Embryonic facial prominence (tissue), 1 donor: ENCODE results near the gene TP53INP2.
"Not testable (repeated sequence)": the region's sequence is repeated elsewhere in the genome, so short reads cannot be mapped to it uniquely, and the experiment has no call there.

Experiments used
- DNase-seq: peaks from one replicate; pipeline ENCODE4 v3.0.0-alpha.2; 2016; ENCODE audit errors: extremely low spot score

Gene TP53INP2

GRCh38 chr20:34705397-34706301 lies 1.5 kb downstream of the TP53INP2 start:
- DNase-seq: no peak

DNA sequence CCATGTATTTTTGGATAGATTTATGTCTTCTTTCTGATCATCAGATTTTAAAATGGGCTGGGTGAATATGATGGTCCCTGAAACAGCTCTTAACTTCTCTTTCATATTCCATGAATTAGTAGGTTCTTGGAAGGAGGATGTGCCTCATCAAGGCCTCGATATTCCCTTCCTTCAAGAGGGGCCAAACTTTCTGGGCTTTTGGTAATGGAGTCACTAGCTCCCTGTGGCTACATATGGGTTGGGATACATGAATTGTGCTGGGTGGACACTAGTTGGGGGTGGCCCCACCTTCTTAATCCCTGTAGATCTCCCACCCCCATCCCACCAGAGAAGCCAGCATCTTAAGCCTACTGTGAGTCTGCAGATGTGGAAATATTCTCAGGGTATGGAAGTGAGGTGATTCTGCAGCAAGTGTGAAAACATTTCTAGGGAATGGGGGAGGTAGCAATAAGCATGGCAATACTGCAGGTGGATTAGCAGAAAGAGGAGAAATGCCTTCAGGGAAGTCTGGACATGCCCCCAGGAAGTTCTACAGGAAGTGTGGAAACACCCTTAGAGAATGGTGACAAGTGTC lies 2.2 kb downstream of the TP53INP2 start:
- no peak for DNase-seq

DNA sequence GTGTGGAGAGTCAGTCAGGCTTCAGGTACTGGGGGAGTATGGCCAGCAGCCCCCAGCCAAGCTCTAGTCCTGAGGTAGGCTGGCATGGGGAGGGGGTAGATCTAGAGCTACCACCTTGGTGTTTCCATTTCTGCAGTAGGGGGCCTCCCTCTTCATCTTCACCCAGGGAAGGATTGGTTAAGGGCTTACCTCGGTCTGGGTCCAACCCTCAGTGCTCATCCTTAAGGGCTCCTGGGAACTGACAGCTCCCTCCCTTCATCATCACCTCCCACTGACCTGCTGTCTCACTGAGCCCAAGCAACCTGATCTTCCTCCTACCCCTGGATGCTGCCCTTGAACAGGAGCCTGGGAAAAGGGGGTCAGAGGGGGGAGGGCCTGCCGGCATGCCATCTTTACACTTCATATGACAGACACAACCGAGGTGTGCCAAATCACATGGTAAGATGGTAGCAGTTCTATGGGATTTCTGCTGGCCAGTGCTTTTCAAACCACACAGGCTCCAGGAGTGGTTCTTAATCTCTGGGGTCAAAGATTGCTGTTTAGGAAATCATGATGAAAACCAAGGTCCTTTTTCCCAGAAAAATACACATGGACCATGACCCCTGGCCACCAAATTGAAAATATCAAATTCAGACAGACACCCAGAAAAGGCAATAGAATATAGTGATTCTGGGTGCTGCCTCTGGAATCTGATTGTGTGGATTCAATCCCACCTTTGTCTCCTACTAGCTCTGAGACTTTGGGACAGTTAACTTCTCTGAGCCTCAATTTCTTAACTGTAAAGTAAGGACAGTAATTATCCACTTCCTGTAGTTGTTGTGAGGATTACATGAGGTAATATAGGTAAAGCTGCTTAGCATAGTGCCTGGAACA lies 3.0 kb downstream of the TP53INP2 start:
- no peak for DNase-seq

- no peak for DNase-seq
Measured at GRCh38 chr20:34708621-34709043, 4.5 kb downstream of the TP53INP2 start.

GRCh38 chr20:34709044-34709830 lies 5.1 kb downstream of the TP53INP2 start:
- DNase-seq: peak; percentile 50

GRCh38 chr20:34709831-34710567 lies 5.9 kb downstream of the TP53INP2 start:
- no peak for DNase-seq

DNA sequence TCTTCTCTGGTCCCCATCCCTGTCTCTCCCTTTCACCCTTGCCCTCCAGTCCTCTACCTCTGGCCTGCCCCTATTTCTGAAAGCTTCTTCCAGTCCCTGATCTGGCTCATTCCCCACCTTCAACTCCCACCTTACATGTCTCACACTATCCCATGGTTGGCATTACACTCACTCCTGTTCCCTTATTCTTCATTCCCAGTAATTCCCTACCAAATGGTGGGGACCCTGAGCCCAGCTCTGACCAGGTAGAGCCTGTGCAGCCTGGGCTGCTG lies 6.4 kb downstream of the TP53INP2 start:
- no peak for DNase-seq

GRCh38 chr20:34710861-34711574 lies 6.9 kb downstream of the TP53INP2 start:
- DNase-seq: no peak

- no peak for DNase-seq
Measured at GRCh38 chr20:34711813-34712430, 7.8 kb downstream of the TP53INP2 start.

DNA sequence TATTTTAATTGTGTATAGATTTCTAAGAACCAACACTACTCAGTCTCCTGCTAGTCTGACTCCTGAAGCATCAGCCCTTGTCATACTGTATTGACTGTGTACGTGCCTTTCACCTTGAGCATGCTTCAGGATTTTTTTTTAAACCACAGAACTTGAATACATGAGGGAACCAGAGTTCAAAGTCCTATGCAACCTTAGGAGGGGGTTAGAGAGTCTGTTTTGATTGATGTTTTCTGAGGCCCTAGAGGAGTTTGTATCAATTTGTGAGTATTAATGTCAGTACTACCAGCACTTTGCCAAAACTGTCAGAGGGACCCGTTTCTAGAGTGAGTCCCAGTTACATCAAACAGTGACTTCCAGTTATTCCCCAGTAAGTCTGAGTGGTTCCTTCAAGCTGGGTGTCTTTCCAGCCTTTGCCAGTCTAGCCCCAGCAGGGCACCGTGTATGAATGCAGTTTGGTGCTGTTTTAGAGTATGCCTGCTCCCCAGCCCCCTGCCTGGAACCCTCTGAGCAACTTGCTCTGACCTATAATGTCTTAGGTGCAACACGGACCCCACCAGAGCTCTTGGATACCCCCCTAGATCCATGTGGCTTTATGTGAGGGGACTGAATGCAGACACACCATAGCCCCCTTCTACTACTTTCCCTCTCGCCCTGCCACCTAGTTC lies 8.5 kb downstream of the TP53INP2 start:
- DNase-seq: no peak

GRCh38 chr20:34713194-34713943 lies 9.2 kb downstream of the TP53INP2 start:
- no peak for DNase-seq

GRCh38 chr20:34713944-34714515 lies 9.9 kb downstream of the TP53INP2 start:
- DNase-seq: not testable (repeated sequence)

GRCh38 chr20:34715384-34715783 lies 11.2 kb downstream of the TP53INP2 start:
- DNase-seq: no peak

DNA sequence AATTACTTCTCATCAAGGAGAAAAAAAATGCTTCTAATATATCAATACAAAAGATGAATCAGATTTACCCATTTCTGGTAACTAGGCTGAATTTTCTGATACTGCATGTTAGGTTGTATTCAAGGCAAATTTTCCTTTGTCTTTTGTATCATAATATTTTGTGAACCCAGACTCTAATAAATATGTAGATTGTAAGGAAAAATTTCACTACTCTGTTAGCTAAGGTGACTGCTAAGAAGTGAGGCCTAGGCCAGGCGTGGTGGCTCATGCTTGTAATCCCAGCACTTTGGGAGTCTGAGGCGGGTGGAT lies 12.7 kb downstream of the TP53INP2 start:
- no peak for DNase-seq

DNA sequence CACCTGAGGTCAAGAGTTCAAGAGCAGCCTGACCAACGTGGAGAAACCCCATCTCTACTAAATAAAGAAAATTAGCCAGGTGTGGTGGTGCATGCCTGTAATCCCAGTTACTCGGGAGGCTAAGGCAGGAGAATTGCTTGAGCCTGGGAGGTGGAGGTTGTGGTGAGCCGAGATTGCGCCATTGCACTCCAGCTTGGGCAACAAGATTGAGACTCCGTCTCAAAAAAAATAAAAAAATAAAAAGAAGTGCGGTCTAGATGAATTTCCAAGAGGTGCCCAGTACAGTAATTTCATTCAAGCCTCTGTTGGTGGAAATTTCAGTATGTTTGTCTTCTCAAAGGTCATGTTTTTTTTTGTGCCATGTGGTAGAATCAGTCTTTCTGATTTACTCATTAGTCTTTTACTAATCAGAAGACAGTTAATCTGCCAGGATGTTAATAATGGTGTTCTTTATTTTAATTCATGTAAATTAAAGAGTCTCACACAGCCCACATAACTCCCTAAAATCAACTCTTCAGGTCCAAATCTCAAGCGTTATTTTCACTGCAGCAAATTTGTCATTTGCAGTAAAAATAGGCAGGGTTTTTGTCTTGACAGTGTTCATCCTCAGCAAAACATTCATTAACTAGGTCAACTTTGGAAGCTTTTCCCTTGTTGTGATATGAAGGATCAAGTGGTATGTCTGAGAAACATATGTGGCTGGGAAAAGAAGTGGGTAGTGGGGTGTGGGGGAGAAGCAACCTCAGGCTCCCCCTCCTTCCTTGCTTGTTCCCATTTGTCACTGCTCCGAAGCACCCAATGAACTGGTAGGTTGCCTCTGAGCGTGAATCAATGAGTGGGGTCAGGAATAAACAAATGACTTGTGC lies 13.3 kb downstream of the TP53INP2 start:
- no peak for DNase-seq

DNA sequence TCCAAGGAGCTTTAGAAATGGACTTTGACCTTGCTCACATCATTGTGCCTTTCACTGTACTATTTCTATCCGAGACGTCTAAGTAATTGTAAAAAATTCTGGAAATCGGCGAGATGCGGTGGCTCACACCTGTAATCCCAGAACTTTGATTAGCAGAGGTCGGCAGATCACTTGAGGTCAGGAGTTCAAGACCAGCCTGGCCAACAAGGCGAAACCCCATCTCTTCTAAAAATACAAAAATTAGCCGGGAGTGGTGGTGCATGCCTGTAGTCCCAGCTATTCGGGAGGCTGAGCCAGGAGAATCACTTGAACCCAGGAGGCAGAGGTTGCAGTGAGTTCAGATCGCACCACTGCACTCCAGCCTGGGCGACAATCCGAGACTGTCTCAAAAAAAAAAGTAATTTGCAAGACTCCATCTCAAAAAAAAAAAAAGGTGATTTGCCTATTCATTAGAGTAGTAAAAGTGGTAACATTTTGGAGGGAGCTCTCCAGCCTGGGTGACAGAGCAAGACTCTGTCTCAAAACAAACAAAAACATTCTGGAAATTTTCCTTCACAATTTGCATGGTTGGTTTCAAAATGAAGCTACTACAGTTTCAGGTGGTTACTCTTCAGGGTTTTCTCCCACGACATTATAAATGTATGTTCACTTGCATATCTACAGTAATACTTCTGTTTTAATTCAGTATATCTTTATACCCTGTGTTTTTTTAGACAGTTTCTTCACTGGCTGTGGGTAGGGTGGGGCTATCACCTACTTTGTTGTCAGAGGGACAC lies 15.3 kb downstream of the TP53INP2 start:
- not testable (repeated sequence) for DNase-seq

GRCh38 chr20:34720266-34720665 lies 16.1 kb downstream of the TP53INP2 start:
- DNase-seq: no peak
